Measurements from ENCODE around the gene HK1. TPM values are rescaled to one million over a fixed set of nuclear protein-coding genes. Genes with fewer than 3 reads are reported as not detected.
A peak's percentile ranks its signal among the peaks of the same experiment; 100 is the strongest.

Gene HK1
- polyA plus RNA-seq, 1 donor, result 19.3 TPM

DNA sequence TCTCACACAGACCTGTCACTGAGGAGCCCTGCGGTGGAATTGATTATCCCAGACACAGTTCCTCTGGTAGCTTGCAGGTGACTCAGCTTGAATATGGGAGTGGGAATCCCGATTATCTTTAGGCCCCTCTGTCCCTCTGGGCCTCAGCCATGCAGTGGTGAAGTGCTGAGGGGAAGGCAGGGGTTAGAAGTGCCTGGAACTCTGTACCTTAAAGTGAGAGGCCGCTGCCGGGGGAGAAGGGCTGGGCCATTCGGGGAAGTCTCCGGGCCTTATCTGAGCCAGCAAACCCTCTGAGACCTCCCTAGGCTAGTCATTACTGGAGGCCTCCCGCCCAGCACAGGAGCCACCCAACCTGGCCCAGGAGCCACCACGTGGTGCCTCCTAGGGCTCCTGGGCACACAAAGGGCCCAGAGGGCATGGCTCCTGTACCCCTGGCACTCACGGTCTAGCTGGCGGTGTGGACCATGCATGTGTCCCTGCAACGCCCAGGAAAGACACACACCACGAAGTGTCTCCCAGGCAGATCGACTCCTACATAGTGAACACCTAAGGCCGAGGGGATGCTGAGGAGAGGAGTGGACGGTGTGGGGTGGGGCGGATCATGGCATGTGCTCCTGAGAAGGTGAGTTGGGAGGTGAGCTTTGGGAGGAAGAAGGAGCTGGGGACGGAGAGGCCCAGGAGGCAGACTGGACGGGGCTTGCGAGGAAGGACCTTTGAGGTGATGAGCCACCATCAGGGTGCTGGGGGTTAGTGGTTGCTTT, 56.2 kb downstream of the HK1 start:
- no peaks in the 10 kb centered on the region for H3K9me3 ChIP-seq (ENCODE audit: control insufficient read depth, low read depth, low read length)
- WGBS (ENCODE audit: insufficient coverage, low lambda C conversion rate), result 91% methylated on average over 4 of the region's 19 CpGs
- H3K4me3 ChIP-seq (ENCODE audit: low read length), result no peak overlapping the region
- peak in 1 of 2 donors; percentile 65 for DNase-seq
- H3K27me3 ChIP-seq (ENCODE audit: control insufficient read depth, insufficient read depth, low read length), result no peaks in the 10 kb centered on the region
- peaks cover 3% of the 10 kb centered on the region for H3K4me1 ChIP-seq (ENCODE audit: control insufficient read depth, insufficient read depth, low read length)
- H3K27ac ChIP-seq (ENCODE audit: low read length), result no peak overlapping the region
- no peaks in the 10 kb centered on the region for H3K36me3 ChIP-seq (ENCODE audit: control insufficient read depth, insufficient read depth, low read length)

- WGBS (ENCODE audit: insufficient coverage, low lambda C conversion rate), result no CpG with 5 or more reads among the region's 13 CpGs
- Histone ChIP-seq H3K4me1 (ENCODE audit: control insufficient read depth, insufficient read depth, low read length) (peaks cover 3% of the 10 kb centered on the region), H3K36me3 (ENCODE audit: control insufficient read depth, insufficient read depth, low read length) (no peaks in the 10 kb centered on the region), H3K4me3 (ENCODE audit: low read length) (no peak overlapping the region), H3K9me3 (ENCODE audit: control insufficient read depth, low read depth, low read length) (no peaks in the 10 kb centered on the region), H3K27ac (ENCODE audit: low read length) (no peak overlapping the region), H3K27me3 (ENCODE audit: control insufficient read depth, insufficient read depth, low read length) (no peaks in the 10 kb centered on the region)
- no peak for DNase-seq
Measured at GRCh38 chr10:69335063-69335587, 56.8 kb downstream of the HK1 start.

DNA sequence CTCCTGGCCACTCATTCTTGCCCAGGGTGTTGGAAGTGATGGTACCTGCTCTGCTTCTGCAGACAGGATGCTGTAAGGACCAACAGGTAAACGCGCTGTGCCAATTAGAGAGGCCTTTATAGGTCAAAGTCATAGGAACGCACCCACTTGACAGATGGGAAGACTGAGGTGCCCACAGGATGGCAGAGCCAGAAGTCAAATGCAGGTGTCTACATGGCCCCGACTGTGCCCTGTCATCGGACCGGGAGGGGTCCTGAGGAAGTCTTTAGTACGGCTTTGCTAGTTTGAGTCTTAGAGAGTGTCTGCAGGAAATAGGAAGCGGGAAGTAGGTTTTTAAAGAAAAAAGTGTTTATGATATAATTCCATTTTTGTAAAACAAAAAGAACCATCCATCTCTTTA, 57.3 kb downstream of the HK1 start:
- H3K27me3 ChIP-seq (ENCODE audit: control insufficient read depth, insufficient read depth, low read length), result no peaks in the 10 kb centered on the region
- H3K27ac ChIP-seq (ENCODE audit: low read length), result no peak overlapping the region
- no peaks in the 10 kb centered on the region for H3K9me3 ChIP-seq (ENCODE audit: control insufficient read depth, low read depth, low read length)
- WGBS (ENCODE audit: insufficient coverage, low lambda C conversion rate), result 100% methylated on average over 2 of the region's 8 CpGs
- DNase-seq, result no peak
- peaks cover 3% of the 10 kb centered on the region for H3K4me1 ChIP-seq (ENCODE audit: control insufficient read depth, insufficient read depth, low read length)
- H3K36me3 ChIP-seq (ENCODE audit: control insufficient read depth, insufficient read depth, low read length), result no peaks in the 10 kb centered on the region
- no peak overlapping the region for H3K4me3 ChIP-seq (ENCODE audit: low read length)

GRCh38 chr10:69336952-69337295, 58.6 kb downstream of the HK1 start:
- Histone ChIP-seq H3K4me3 (ENCODE audit: low read length) (no peak overlapping the region), H3K27ac (ENCODE audit: low read length) (no peak overlapping the region), H3K9me3 (ENCODE audit: control insufficient read depth, low read depth, low read length) (no peaks in the 10 kb centered on the region), H3K27me3 (ENCODE audit: control insufficient read depth, insufficient read depth, low read length) (no peaks in the 10 kb centered on the region), H3K4me1 (ENCODE audit: control insufficient read depth, insufficient read depth, low read length) (peaks cover 3% of the 10 kb centered on the region), H3K36me3 (ENCODE audit: control insufficient read depth, insufficient read depth, low read length) (no peaks in the 10 kb centered on the region)
- no CpG with 5 or more reads among the region's 2 CpGs for WGBS (ENCODE audit: insufficient coverage, low lambda C conversion rate)
- no peak for DNase-seq

DNA sequence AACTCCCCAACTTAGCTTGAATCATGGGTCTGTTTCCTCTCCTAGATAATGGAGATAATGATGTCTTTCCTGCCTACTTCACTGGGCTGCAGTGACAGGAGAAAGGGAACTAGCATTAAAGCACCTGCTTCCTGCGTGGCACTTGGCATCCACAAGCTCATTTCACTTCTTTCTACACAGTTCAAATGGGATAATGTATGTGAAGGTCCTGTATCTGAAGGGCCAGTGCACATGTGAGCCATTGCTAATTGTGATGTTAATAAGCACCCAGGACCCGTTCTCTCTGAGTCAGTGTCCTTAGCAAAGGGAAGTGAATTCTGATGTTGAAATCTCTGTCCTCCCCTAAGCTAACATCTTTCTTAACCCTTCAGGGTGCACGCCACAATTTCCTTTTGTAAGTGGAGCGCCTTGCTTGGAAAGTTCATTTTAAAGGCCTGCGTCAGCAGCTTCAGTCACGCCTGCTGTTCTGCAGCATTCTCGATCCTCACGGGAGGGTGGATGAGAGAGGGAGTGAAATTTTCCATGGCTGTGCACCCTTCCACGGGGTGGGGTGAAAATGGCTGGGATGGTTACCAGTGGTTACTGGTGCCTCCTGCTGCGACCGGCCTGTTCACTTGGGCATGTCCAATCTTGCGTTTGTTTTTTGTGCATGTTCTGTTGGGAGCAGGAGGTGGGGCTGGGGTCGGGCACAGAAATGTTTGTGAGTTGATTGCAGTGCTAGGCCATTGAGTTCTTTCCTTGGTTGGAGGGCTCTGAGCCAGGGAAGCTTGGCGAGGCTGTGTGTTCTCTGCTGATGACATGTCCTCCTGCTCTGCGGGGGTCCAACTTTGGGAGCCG, 59.2 kb downstream of the HK1 start:
- WGBS (ENCODE audit: insufficient coverage, low lambda C conversion rate), result 100% methylated on average over 2 of the region's 16 CpGs
- no peaks in the 10 kb centered on the region for H3K27me3 ChIP-seq (ENCODE audit: control insufficient read depth, insufficient read depth, low read length)
- no peak overlapping the region for H3K27ac ChIP-seq (ENCODE audit: low read length)
- no peak overlapping the region for H3K4me3 ChIP-seq (ENCODE audit: low read length)
- H3K9me3 ChIP-seq (ENCODE audit: control insufficient read depth, low read depth, low read length), result no peaks in the 10 kb centered on the region
- DNase-seq, result no peak
- no peaks in the 10 kb centered on the region for H3K36me3 ChIP-seq (ENCODE audit: control insufficient read depth, insufficient read depth, low read length)
- peaks cover 3% of the 10 kb centered on the region for H3K4me1 ChIP-seq (ENCODE audit: control insufficient read depth, insufficient read depth, low read length)

DNA sequence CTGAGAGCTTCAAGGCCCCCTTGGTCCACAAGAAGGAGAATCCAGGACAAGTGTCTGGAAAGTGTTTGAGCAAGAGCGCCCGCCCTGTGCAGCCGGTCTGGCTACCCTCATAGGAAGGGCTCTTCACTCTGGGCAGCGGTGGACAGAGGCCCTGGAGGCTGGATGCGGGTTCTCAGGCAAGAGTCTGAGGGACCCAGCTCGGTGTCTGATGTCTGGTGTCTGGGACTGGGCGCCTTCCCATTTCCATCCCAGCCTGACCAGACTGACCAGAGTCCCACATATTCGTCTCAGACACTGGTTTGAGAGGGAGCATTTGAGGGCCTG, 59.8 kb downstream of the HK1 start:
- Histone ChIP-seq H3K4me1 (ENCODE audit: control insufficient read depth, insufficient read depth, low read length) (peaks cover 3% of the 10 kb centered on the region), H3K27ac (ENCODE audit: low read length) (no peak overlapping the region), H3K36me3 (ENCODE audit: control insufficient read depth, insufficient read depth, low read length) (no peaks in the 10 kb centered on the region), H3K9me3 (ENCODE audit: control insufficient read depth, low read depth, low read length) (no peaks in the 10 kb centered on the region), H3K27me3 (ENCODE audit: control insufficient read depth, insufficient read depth, low read length) (no peaks in the 10 kb centered on the region), H3K4me3 (ENCODE audit: low read length) (no peak overlapping the region)
- no peak for DNase-seq
- WGBS (ENCODE audit: insufficient coverage, low lambda C conversion rate), result no CpG with 5 or more reads among the region's 8 CpGs

DNA sequence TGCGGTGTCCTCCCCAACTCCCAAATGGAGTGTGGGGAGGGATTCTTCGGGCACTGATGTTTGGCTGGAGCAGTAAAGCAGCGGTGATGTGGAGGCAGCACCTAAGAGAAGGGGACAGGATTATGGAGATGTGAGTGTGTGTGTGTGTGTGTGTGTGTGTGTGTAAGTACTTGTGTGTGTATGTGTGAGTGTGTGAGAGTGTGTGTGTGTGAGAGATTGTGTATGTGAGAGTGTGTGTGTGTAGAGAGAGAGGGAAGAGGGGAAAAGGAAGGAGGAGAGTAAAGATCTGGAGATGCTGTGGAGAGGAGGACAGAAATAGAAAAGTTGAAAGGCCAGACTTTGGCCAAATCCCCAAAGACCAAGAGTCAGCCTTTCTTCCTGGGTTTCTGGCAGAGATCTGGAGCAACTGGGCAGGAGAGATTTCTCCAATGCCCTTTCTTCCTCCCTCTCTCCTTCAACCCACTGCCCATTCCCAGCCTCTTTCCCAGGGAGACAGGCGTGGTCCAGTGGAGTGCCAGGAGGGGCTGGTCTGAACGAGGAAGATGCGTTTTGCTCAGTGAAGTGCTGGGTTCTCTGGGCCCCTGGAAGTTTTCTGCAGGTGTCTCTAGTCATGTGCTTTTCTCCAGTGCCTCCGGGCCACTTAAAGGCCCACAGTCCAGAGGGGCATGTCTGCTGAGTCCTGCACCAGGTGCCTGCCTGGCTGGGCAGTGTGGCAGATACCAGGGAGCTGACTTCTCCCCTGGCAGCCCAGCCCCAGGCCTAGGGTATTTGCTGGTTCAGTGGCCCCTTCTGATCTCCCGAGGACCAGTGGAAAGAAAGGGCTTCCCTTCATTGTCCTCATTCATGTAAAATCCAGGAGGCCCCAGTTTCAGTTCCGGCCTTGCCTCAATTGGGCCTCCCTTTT, 60.5 kb downstream of the HK1 start:
- no peak overlapping the region for H3K4me3 ChIP-seq (ENCODE audit: low read length)

GRCh38 chr10:69340695-69341094, 62.4 kb downstream of the HK1 start:
- no peaks in the 10 kb centered on the region for H3K36me3 ChIP-seq (ENCODE audit: control insufficient read depth, insufficient read depth, low read length)
- peaks cover 2% of the 10 kb centered on the region for H3K9me3 ChIP-seq (ENCODE audit: control insufficient read depth, low read depth, low read length)
- H3K4me1 ChIP-seq (ENCODE audit: control insufficient read depth, insufficient read depth, low read length), result peaks cover 9% of the 10 kb centered on the region
- H3K27ac ChIP-seq (ENCODE audit: low read length), result no peak overlapping the region
- H3K27me3 ChIP-seq (ENCODE audit: control insufficient read depth, insufficient read depth, low read length), result no peaks in the 10 kb centered on the region
- H3K4me3 ChIP-seq (ENCODE audit: low read length), result no peak overlapping the region
- no CpG with 5 or more reads among the region's 9 CpGs for WGBS (ENCODE audit: insufficient coverage, low lambda C conversion rate)
- DNase-seq, result no peak

More for the DNA sequence above, 60.5 kb downstream of the HK1 start:
- DNase-seq, result peak in 1 of 2 donors; percentile 49
- WGBS (ENCODE audit: insufficient coverage, low lambda C conversion rate), result no CpG with 5 or more reads among the region's 9 CpGs
- peaks cover 3% of the 10 kb centered on the region for H3K4me1 ChIP-seq (ENCODE audit: control insufficient read depth, insufficient read depth, low read length)
- H3K36me3 ChIP-seq (ENCODE audit: control insufficient read depth, insufficient read depth, low read length), result no peaks in the 10 kb centered on the region
- H3K27me3 ChIP-seq (ENCODE audit: control insufficient read depth, insufficient read depth, low read length), result no peaks in the 10 kb centered on the region
- H3K9me3 ChIP-seq (ENCODE audit: control insufficient read depth, low read depth, low read length), result no peaks in the 10 kb centered on the region
- H3K27ac ChIP-seq (ENCODE audit: low read length), result no peak overlapping the region

DNA sequence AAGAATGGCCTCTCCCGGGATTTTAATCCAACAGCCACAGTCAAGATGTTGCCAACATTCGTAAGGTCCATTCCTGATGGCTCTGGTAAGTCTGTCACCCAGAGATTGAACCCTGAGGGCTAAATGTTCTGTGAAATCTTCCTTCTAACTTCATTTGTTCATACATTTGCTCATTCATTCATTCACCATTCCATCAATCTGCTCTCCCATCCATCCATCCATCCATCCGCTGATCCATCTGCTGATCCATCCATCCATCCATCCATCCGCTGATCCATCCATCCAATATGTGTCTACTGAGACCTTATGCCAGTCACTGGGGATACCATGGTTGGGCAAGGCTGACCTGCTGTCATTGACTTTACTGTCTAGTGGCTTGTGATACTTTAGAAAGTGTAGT, 65.6 kb downstream of the HK1 start:
- H3K4me1 ChIP-seq (ENCODE audit: control insufficient read depth, insufficient read depth, low read length), result peaks cover 8% of the 10 kb centered on the region
- H3K4me3 ChIP-seq (ENCODE audit: low read length), result no peak overlapping the region
- H3K36me3 ChIP-seq (ENCODE audit: control insufficient read depth, insufficient read depth, low read length), result no peaks in the 10 kb centered on the region
- peaks cover 2% of the 10 kb centered on the region for H3K9me3 ChIP-seq (ENCODE audit: control insufficient read depth, low read depth, low read length)
- no peak for DNase-seq
- H3K27me3 ChIP-seq (ENCODE audit: control insufficient read depth, insufficient read depth, low read length), result no peaks in the 10 kb centered on the region
- no peak overlapping the region for H3K27ac ChIP-seq (ENCODE audit: low read length)
- 100% methylated on average over 1 of the region's 4 CpGs for WGBS (ENCODE audit: insufficient coverage, low lambda C conversion rate)
